Neural crest cell (in vitro differentiated cells): Measurements from ENCODE around the gene CCDC80. TPM values are rescaled to one million over a fixed set of nuclear protein-coding genes. Genes with fewer than 3 reads are reported as not detected.

Experiments
- DNase-seq: peaks from one replicate; pipeline ENCODE4 v3.0.0; 2021; ENCODE audit warnings: low read depth, mixed read lengths, low spot score
- H3K27ac Mint-ChIP-seq: one replicate; pipeline ENCODE4 v1.8.0; 2021; ENCODE audit warnings: mild to moderate bottlenecking, mixed read lengths; ENCODE audit not compliant: unreplicated experiment
- H3K27me3 Mint-ChIP-seq: 2 replicates; pipeline ENCODE4 v1.8.0; 2021; ENCODE audit warnings: low read depth, mild to moderate bottlenecking, mixed read lengths
- H3K36me3 Mint-ChIP-seq: 2 replicates; pipeline ENCODE4 v1.8.0; 2021; ENCODE audit warnings: low read depth, mild to moderate bottlenecking, mixed read lengths
- H3K4me1 Mint-ChIP-seq: 2 replicates; pipeline ENCODE4 v1.8.0; 2021; ENCODE audit warnings: mixed read lengths
- H3K4me3 Mint-ChIP-seq: one replicate; pipeline ENCODE4 v1.8.0; 2021; ENCODE audit warnings: mild to moderate bottlenecking, mixed read lengths
- H3K9me3 Mint-ChIP-seq: 2 replicates; pipeline ENCODE4 v1.8.0; 2021; ENCODE audit warnings: mixed read lengths
- total RNA-seq: library from RNA; stranded (reverse); gene quantifications from 2 replicates; pipeline ENCODE4 v1.2.1, GENCODE V29; 2021
- TF ChIP-seq, protein P1 (sequence below): fragments of 200-600 bp; sonication (generic); conservative IDR thresholded peaks from 2 replicates; pipeline ENCODE4 v1.5.0; 2021; ENCODE audit warnings: antibody characterized with exemption, mild to moderate bottlenecking

Gene CCDC80
- total RNA-seq, 1 donor from 2014 or later: 42.1 TPM

GRCh38 chr3:112605285-112605684 is 35.7 kb downstream of the CCDC80 start:
- peak overlapping the region; percentile 94 for H3K27ac Mint-ChIP-seq
- TF ChIP-seq, protein P1, sequence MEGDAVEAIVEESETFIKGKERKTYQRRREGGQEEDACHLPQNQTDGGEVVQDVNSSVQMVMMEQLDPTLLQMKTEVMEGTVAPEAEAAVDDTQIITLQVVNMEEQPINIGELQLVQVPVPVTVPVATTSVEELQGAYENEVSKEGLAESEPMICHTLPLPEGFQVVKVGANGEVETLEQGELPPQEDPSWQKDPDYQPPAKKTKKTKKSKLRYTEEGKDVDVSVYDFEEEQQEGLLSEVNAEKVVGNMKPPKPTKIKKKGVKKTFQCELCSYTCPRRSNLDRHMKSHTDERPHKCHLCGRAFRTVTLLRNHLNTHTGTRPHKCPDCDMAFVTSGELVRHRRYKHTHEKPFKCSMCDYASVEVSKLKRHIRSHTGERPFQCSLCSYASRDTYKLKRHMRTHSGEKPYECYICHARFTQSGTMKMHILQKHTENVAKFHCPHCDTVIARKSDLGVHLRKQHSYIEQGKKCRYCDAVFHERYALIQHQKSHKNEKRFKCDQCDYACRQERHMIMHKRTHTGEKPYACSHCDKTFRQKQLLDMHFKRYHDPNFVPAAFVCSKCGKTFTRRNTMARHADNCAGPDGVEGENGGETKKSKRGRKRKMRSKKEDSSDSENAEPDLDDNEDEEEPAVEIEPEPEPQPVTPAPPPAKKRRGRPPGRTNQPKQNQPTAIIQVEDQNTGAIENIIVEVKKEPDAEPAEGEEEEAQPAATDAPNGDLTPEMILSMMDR: no peak
- H3K36me3 Mint-ChIP-seq: no peaks in the 10 kb centered on the region
- H3K27me3 Mint-ChIP-seq: no peaks in the 10 kb centered on the region
- no peaks in the 10 kb centered on the region for H3K9me3 Mint-ChIP-seq
- DNase-seq: peak; percentile 22
- H3K4me3 Mint-ChIP-seq: peak overlapping the region; percentile 56
- H3K4me1 Mint-ChIP-seq: peaks cover 72% of the 10 kb centered on the region

DNA sequence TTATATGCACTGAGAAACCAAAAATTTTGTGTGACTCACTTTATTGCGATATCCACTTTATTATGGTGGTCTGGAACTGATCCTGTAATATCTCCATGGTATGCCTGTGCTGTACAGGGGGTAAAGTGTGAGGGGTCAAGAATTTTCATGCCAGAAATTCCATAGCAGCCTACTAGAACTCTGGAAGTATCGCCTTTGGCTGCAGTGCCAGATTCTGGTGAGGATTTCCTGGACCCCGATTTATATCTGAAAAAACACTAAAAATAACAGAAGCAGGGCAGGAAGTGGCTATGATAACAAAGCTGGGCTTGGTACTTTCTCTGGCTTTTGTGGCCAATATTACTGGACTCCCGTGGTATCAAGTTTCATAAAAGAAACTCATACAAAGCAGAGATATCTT is 36.4 kb downstream of the CCDC80 start:
- no peaks in the 10 kb centered on the region for H3K9me3 Mint-ChIP-seq
- H3K27me3 Mint-ChIP-seq: no peaks in the 10 kb centered on the region
- H3K36me3 Mint-ChIP-seq: no peaks in the 10 kb centered on the region
- H3K4me3 Mint-ChIP-seq: no peak overlapping the region
- TF ChIP-seq, protein P1: no peak
- peak overlapping the region; percentile 44 for H3K27ac Mint-ChIP-seq
- no peak for DNase-seq
- H3K4me1 Mint-ChIP-seq: peaks cover 65% of the 10 kb centered on the region

- no peak for DNase-seq
- Mint-ChIP-seq H3K27ac (peak overlapping the region; percentile 32), H3K9me3 (no peaks in the 10 kb centered on the region), H3K36me3 (peaks cover 3% of the 10 kb centered on the region), H3K4me3 (no peak overlapping the region), H3K27me3 (no peaks in the 10 kb centered on the region), H3K4me1 (peaks cover 48% of the 10 kb centered on the region)
- TF ChIP-seq, protein P1: no peak
These were observed 38.6 kb downstream of the CCDC80 start for GRCh38 chr3:112602217-112602838.

GRCh38 chr3:112598731-112599130 is 42.2 kb downstream of the CCDC80 start:
- Mint-ChIP-seq H3K4me1 (peaks cover 18% of the 10 kb centered on the region), H3K27me3 (no peaks in the 10 kb centered on the region), H3K27ac (no peak overlapping the region), H3K4me3 (no peak overlapping the region), H3K36me3 (peaks cover 11% of the 10 kb centered on the region), H3K9me3 (no peaks in the 10 kb centered on the region)
- TF ChIP-seq, protein P1: no peak
- DNase-seq: no peak

DNA sequence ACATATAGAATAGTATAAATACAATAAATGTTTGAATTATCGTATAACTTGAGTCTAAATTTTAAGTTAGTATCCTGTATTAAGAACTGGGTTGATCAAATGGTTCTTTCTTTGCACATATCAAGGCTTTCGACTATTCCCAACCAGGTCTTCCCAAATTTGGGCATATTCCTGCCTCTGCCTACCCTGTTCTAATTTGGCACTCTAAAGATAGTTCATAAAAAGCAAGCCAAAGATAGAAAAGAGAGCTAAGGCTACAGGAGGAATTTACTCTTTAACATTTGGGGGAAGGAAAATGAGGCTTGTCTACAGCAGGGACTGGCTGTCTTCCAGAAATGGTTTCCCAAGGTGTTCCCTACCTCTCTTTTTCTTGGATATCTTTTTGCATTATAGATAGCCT is 43.0 kb downstream of the CCDC80 start:
- Mint-ChIP-seq H3K36me3 (peaks cover 13% of the 10 kb centered on the region), H3K9me3 (no peaks in the 10 kb centered on the region), H3K4me1 (peaks cover 15% of the 10 kb centered on the region), H3K4me3 (no peak overlapping the region), H3K27ac (no peak overlapping the region), H3K27me3 (no peaks in the 10 kb centered on the region)
- DNase-seq: no peak
- TF ChIP-seq, protein P1: no peak
